GM23338 (cell line): Measurements from ENCODE around the gene COL4A5.

Experiments used
- CREB1 ChIP-seq: fragments of 250-450 bp; sonication (Bioruptor Pico); IDR thresholded peaks from 2 replicates; pipeline ENCODE4 v1.5.0; 2020; ENCODE audit warnings: low read depth, mild to moderate bottlenecking, moderate library complexity
- ETS1 ChIP-seq: IDR thresholded peaks from 2 replicates; pipeline ENCODE4 v1.6.1; 2016; ENCODE audit warnings: antibody characterized with exemption
- EZH2 ChIP-seq: fragments of 200-600 bp; sonication (generic); IDR thresholded peaks from one replicate; pipeline ENCODE4 v1.8.0; 2017; ENCODE audit warnings: antibody characterized with exemption, mild to moderate bottlenecking, low read depth; ENCODE audit not compliant: unreplicated experiment
- EZH2phosphoT487 ChIP-seq: fragments of 200-600 bp; sonication (generic); IDR thresholded peaks from one replicate; pipeline ENCODE4 v1.8.1; 2018; ENCODE audit warnings: antibody characterized with exemption; ENCODE audit not compliant: unreplicated experiment
- JUNB ChIP-seq: IDR thresholded peaks from one replicate; pipeline ENCODE4 v1.6.1; 2016; ENCODE audit warnings: antibody characterized with exemption; ENCODE audit not compliant: unreplicated experiment
- POLR2AphosphoS5 ChIP-seq: IDR thresholded peaks from 2 replicates; pipeline ENCODE4 v1.6.1; 2016; ENCODE audit warnings: antibody characterized with exemption, low read depth
- REST ChIP-seq: IDR thresholded peaks from one replicate; pipeline ENCODE4 v1.6.1; 2018; ENCODE audit warnings: antibody characterized with exemption; ENCODE audit not compliant: unreplicated experiment
- STAT1 ChIP-seq: IDR thresholded peaks from one replicate; pipeline ENCODE4 v1.6.1; 2016; ENCODE audit warnings: antibody characterized with exemption; ENCODE audit not compliant: unreplicated experiment
- ZNF114 ChIP-seq: fragments of 250-450 bp; sonication (Bioruptor Pico); IDR thresholded peaks from 2 replicates; pipeline ENCODE4 v1.5.0; 2020; ENCODE audit warnings: mild to moderate bottlenecking, moderate library complexity
- ZNF331 ChIP-seq: fragments of 250-450 bp; sonication (Bioruptor Pico); IDR thresholded peaks from 2 replicates; pipeline ENCODE4 v1.5.0; 2020; ENCODE audit warnings: low read depth, mild to moderate bottlenecking, moderate library complexity
- TF ChIP-seq, protein P1 (sequence below), 2 experiments: fragments of 200-600 bp in 1 of 2; sonication (generic) in 1 of 2; conservative IDR thresholded peaks; 2 replicates each; pipeline versions ENCODE4 v1.5.1 to v1.6.1; 2016 to 2017; ENCODE audit warnings: antibody characterized with exemption in 2 of 2, low read depth in 2 of 2, mild to moderate bottlenecking in 2 of 2, moderate library complexity in 1 of 2
- TF ChIP-seq, protein P2 (sequence below): fragments of 250-450 bp; sonication (Bioruptor Pico); IDR thresholded peaks from 2 replicates; pipeline ENCODE4 v1.5.0; 2020; ENCODE audit warnings: mild to moderate bottlenecking, moderate library complexity

DNA sequence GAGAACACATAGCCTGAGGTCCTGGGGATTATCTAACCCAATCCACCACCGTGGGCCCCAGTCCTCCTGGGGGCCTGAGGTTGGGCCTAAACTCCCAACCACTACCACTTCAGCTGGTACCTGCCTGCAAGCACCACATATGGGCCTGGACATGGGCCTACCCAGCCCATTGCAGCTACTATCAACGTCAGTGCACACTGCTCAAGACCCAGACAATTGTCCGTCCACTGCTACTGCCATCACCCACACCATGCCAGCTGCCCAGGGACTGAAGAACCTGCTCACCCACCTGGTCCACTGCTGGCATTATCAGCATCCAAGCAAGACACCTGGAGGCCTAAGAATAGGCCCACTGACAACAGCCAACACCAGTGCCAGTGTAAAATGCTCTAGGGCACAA is 88.1 kb downstream of the COL4A5 start:
- TF ChIP-seq, protein P1, sequence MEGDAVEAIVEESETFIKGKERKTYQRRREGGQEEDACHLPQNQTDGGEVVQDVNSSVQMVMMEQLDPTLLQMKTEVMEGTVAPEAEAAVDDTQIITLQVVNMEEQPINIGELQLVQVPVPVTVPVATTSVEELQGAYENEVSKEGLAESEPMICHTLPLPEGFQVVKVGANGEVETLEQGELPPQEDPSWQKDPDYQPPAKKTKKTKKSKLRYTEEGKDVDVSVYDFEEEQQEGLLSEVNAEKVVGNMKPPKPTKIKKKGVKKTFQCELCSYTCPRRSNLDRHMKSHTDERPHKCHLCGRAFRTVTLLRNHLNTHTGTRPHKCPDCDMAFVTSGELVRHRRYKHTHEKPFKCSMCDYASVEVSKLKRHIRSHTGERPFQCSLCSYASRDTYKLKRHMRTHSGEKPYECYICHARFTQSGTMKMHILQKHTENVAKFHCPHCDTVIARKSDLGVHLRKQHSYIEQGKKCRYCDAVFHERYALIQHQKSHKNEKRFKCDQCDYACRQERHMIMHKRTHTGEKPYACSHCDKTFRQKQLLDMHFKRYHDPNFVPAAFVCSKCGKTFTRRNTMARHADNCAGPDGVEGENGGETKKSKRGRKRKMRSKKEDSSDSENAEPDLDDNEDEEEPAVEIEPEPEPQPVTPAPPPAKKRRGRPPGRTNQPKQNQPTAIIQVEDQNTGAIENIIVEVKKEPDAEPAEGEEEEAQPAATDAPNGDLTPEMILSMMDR (conservative IDR thresholded peaks at IDR 0.05; ENCODE audit: low read depth in 2 of 2), result no peak
- TF ChIP-seq POLR2AphosphoS5 (no peak), CREB1 (CRISPR knock-in tag) (no peak), STAT1 (no peak), REST (no peak), ZNF331 (CRISPR knock-in tag) (no peak), EZH2 (no peak), EZH2phosphoT487 (no peak), ZNF114 (CRISPR knock-in tag) (no peak), JUNB (no peak), ETS1 (no peak)
- TF ChIP-seq, protein P2, sequence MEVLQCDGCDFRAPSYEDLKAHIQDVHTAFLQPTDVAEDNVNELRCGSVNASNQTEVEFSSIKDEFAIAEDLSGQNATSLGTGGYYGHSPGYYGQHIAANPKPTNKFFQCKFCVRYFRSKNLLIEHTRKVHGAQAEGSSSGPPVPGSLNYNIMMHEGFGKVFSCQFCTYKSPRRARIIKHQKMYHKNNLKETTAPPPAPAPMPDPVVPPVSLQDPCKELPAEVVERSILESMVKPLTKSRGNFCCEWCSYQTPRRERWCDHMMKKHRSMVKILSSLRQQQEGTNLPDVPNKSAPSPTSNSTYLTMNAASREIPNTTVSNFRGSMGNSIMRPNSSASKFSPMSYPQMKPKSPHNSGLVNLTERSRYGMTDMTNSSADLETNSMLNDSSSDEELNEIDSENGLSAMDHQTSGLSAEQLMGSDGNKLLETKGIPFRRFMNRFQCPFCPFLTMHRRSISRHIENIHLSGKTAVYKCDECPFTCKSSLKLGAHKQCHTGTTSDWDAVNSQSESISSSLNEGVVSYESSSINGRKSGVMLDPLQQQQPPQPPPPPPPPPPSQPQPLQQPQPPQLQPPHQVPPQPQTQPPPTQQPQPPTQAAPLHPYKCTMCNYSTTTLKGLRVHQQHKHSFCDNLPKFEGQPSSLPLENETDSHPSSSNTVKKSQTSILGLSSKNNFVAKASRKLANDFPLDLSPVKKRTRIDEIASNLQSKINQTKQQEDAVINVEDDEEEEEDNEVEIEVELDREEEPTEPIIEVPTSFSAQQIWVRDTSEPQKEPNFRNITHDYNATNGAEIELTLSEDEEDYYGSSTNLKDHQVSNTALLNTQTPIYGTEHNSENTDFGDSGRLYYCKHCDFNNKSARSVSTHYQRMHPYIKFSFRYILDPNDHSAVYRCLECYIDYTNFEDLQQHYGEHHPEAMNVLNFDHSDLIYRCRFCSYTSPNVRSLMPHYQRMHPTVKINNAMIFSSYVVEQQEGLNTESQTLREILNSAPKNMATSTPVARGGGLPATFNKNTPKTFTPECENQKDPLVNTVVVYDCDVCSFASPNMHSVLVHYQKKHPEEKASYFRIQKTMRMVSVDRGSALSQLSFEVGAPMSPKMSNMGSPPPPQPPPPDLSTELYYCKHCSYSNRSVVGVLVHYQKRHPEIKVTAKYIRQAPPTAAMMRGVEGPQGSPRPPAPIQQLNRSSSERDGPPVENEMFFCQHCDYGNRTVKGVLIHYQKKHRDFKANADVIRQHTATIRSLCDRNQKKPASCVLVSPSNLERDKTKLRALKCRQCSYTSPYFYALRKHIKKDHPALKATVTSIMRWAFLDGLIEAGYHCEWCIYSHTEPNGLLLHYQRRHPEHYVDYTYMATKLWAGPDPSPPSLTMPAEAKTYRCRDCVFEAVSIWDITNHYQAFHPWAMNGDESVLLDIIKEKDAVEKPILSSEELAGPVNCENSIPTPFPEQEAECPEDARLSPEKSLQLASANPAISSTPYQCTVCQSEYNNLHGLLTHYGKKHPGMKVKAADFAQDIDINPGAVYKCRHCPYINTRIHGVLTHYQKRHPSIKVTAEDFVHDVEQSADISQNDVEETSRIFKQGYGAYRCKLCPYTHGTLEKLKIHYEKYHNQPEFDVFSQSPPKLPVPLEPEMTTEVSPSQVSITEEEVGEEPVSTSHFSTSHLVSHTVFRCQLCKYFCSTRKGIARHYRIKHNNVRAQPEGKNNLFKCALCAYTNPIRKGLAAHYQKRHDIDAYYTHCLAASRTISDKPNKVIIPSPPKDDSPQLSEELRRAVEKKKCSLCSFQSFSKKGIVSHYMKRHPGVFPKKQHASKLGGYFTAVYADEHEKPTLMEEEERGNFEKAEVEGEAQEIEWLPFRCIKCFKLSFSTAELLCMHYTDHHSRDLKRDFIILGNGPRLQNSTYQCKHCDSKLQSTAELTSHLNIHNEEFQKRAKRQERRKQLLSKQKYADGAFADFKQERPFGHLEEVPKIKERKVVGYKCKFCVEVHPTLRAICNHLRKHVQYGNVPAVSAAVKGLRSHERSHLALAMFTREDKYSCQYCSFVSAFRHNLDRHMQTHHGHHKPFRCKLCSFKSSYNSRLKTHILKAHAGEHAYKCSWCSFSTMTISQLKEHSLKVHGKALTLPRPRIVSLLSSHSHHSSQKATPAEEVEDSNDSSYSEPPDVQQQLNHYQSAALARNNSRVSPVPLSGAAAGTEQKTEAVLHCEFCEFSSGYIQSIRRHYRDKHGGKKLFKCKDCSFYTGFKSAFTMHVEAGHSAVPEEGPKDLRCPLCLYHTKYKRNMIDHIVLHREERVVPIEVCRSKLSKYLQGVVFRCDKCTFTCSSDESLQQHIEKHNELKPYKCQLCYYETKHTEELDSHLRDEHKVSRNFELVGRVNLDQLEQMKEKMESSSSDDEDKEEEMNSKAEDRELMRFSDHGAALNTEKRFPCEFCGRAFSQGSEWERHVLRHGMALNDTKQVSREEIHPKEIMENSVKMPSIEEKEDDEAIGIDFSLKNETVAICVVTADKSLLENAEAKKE, result no peak
